ENCODE data around the gene DERL3. TPM values are rescaled to one million over a fixed set of nuclear protein-coding genes. Genes with fewer than 3 reads are reported as not detected.

The DERL3 gene
- total RNA-seq, 4 donors from 2014 or later, result not detected

GRCh38 chr22:23800297-23801237 is 38.2 kb downstream of the DERL3 start:
- H3K27ac ChIP-seq (replicated peaks in 1 of 4), result no peak overlapping the region
- intact Hi-C loops (cut with DNase I), result no loop called here

GRCh38 chr22:23796461-23796860 is 42.3 kb downstream of the DERL3 start:
- TF ChIP-seq EP300 (IDR thresholded peaks at IDR 0.05), result no peak
- TF ChIP-seq POLR2A (IDR thresholded peaks at IDR 0.05; ENCODE audit: low read depth), result no peak
- H3K36me3 ChIP-seq, result peaks cover 53 to 92% (median 89%) of the 10 kb centered on the region in 4 donors

More at GRCh38 chr22:23800297-23801237, 38.2 kb downstream of the DERL3 start:
- no peak for DNase-seq (ENCODE audit: extremely low spot score)
- WGBS, result 94% methylated on average over 14 of the region's 18 CpGs
- Histone ChIP-seq H3K4me1 (no peaks in the 10 kb centered on the region), H3K27me3 (no peaks in the 10 kb centered on the region), H3K36me3 (peaks cover 67 to 93% (median 91%) of the 10 kb centered on the region in 4 donors), H3K9me3 (no peaks in the 10 kb centered on the region), H3K4me3 (no peak overlapping the region)
- TF ChIP-seq POLR2AphosphoS5 (IDR thresholded peaks at IDR 0.05), result no peak
- TF ChIP-seq POLR2A (IDR thresholded peaks at IDR 0.05; ENCODE audit: low read depth), result no peak
- no peak for TF ChIP-seq EP300 (IDR thresholded peaks at IDR 0.05)
- TF ChIP-seq CTCF (IDR thresholded peaks at IDR 0.05), result no peak

GRCh38 chr22:23793326-23793725 is 45.5 kb downstream of the DERL3 start:
- TF ChIP-seq POLR2A (IDR thresholded peaks at IDR 0.05; ENCODE audit: low read depth) (no peak), EP300 (IDR thresholded peaks at IDR 0.05) (no peak), CTCF (IDR thresholded peaks at IDR 0.05) (no peak), POLR2AphosphoS5 (IDR thresholded peaks at IDR 0.05) (no peak)
- intact Hi-C loops (cut with DNase I), result no loop called here
- no peak overlapping the region for H3K4me3 ChIP-seq
- peaks cover 34 to 64% (median 59%) of the 10 kb centered on the region in 4 donors for H3K36me3 ChIP-seq
- peaks cover 19 to 43% (median 36%) of the 10 kb centered on the region in 4 donors for H3K4me1 ChIP-seq
- DNase-seq (ENCODE audit: extremely low spot score), result no peak
- no peaks in the 10 kb centered on the region for H3K27me3 ChIP-seq
- 89% methylated on average over 8 of the region's 8 CpGs for WGBS
- H3K27ac ChIP-seq (replicated peaks in 1 of 4), result no peak overlapping the region
- no peaks in the 10 kb centered on the region for H3K9me3 ChIP-seq

More at GRCh38 chr22:23796461-23796860, 42.3 kb downstream of the DERL3 start:
- intact Hi-C loops (cut with DNase I), result loop anchor here (5.0 kb wide), 1 partner anchor 36 kb away; no protein-coding TSS in a partner anchor
- Histone ChIP-seq H3K27ac (replicated peaks in 1 of 4) (no peak overlapping the region), H3K4me3 (no peak overlapping the region), H3K27me3 (no peaks in the 10 kb centered on the region), H3K4me1 (peaks cover under 1 to 12% (median 5%) of the 10 kb centered on the region in 4 donors), H3K9me3 (no peaks in the 10 kb centered on the region)
- no peak for DNase-seq (ENCODE audit: extremely low spot score)
- 73% methylated on average over 5 of the region's 5 CpGs for WGBS

- WGBS, result 79% methylated on average over 18 of the region's 25 CpGs
- Histone ChIP-seq H3K36me3 (peaks cover 26 to 52% (median 51%) of the 10 kb centered on the region in 4 donors), H3K27me3 (no peaks in the 10 kb centered on the region), H3K4me1 (peaks cover 25 to 54% (median 45%) of the 10 kb centered on the region in 4 donors), H3K4me3 (no peak overlapping the region), H3K27ac (replicated peaks in 1 of 4) (peak overlapping the region; percentile 13 to 42 (median 26)), H3K9me3 (no peaks in the 10 kb centered on the region)
- intact Hi-C loops (cut with DNase I), result no loop called here
- TF ChIP-seq POLR2AphosphoS5 (IDR thresholded peaks at IDR 0.05) (no peak), CTCF (IDR thresholded peaks at IDR 0.05) (no peak), POLR2A (IDR thresholded peaks at IDR 0.05; ENCODE audit: low read depth) (no peak), EP300 (IDR thresholded peaks at IDR 0.05) (no peak)
- no peak for DNase-seq (ENCODE audit: extremely low spot score)
Measured at GRCh38 chr22:23791738-23792645, 46.8 kb downstream of the DERL3 start.
